ENCODE data around the gene EGFL7. TPM values are rescaled to one million over a fixed set of nuclear protein-coding genes. Genes with fewer than 3 reads are reported as not detected.

The EGFL7 gene
- total RNA-seq, 1 donor: 3.3 TPM

- Histone ChIP-seq H2AFZ (ENCODE audit: low read length) (no peak overlapping the region), H4K20me1 (ENCODE audit: insufficient read depth, low read length) (no peaks in the 10 kb centered on the region), H3K4me3 (ENCODE audit: insufficient read depth, low read length) (no peak overlapping the region), H3K27me3 (ENCODE audit: insufficient read depth, low read length) (peaks cover 15% of the 10 kb centered on the region), H3K79me2 (ENCODE audit: insufficient read depth, low read length) (no peaks in the 10 kb centered on the region), H3K36me3 (ENCODE audit: insufficient read depth, low read length) (no peaks in the 10 kb centered on the region), H3K27ac (ENCODE audit: low read depth, low read length) (no peak overlapping the region), H3K9me3 (ENCODE audit: low read depth, low read length) (no peaks in the 10 kb centered on the region), H3K4me2 (ENCODE audit: insufficient read depth, low read length) (no peak overlapping the region), H3K4me1 (ENCODE audit: insufficient read depth, low read length) (no peaks in the 10 kb centered on the region)
- DNase-seq (ENCODE audit: insufficient read length, low spot score, missing footprints): no peak
- TF ChIP-seq, protein P1, sequence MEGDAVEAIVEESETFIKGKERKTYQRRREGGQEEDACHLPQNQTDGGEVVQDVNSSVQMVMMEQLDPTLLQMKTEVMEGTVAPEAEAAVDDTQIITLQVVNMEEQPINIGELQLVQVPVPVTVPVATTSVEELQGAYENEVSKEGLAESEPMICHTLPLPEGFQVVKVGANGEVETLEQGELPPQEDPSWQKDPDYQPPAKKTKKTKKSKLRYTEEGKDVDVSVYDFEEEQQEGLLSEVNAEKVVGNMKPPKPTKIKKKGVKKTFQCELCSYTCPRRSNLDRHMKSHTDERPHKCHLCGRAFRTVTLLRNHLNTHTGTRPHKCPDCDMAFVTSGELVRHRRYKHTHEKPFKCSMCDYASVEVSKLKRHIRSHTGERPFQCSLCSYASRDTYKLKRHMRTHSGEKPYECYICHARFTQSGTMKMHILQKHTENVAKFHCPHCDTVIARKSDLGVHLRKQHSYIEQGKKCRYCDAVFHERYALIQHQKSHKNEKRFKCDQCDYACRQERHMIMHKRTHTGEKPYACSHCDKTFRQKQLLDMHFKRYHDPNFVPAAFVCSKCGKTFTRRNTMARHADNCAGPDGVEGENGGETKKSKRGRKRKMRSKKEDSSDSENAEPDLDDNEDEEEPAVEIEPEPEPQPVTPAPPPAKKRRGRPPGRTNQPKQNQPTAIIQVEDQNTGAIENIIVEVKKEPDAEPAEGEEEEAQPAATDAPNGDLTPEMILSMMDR (IDR thresholded peaks at IDR 0.05; ENCODE audit: extremely low read depth, low read depth, low read length): no peak
Observed at GRCh38 chr9:136698635-136699246, 36.0 kb downstream of the EGFL7 start.

GRCh38 chr9:136700304-136700703, 37.6 kb downstream of the EGFL7 start:
- no peak overlapping the region for H3K27ac ChIP-seq (ENCODE audit: low read depth, low read length)
- no peak overlapping the region for H3K4me2 ChIP-seq (ENCODE audit: insufficient read depth, low read length)
- TF ChIP-seq, protein P1 (IDR thresholded peaks at IDR 0.05; ENCODE audit: extremely low read depth, low read depth, low read length): no peak
- H3K4me1 ChIP-seq (ENCODE audit: insufficient read depth, low read length): no peaks in the 10 kb centered on the region
- H3K27me3 ChIP-seq (ENCODE audit: insufficient read depth, low read length): peaks cover 15% of the 10 kb centered on the region
- no peaks in the 10 kb centered on the region for H3K36me3 ChIP-seq (ENCODE audit: insufficient read depth, low read length)
- no peak for DNase-seq (ENCODE audit: insufficient read length, low spot score, missing footprints)
- no peaks in the 10 kb centered on the region for H3K9me3 ChIP-seq (ENCODE audit: low read depth, low read length)
- no peak overlapping the region for H3K4me3 ChIP-seq (ENCODE audit: insufficient read depth, low read length)
- H3K79me2 ChIP-seq (ENCODE audit: insufficient read depth, low read length): no peaks in the 10 kb centered on the region
- no peaks in the 10 kb centered on the region for H4K20me1 ChIP-seq (ENCODE audit: insufficient read depth, low read length)
- H2AFZ ChIP-seq (ENCODE audit: low read length): no peak overlapping the region

GRCh38 chr9:136700959-136701667, 38.4 kb downstream of the EGFL7 start:
- H2AFZ ChIP-seq (ENCODE audit: low read length): no peak overlapping the region
- H3K4me3 ChIP-seq (ENCODE audit: insufficient read depth, low read length): no peak overlapping the region
- H3K36me3 ChIP-seq (ENCODE audit: insufficient read depth, low read length): no peaks in the 10 kb centered on the region
- H3K79me2 ChIP-seq (ENCODE audit: insufficient read depth, low read length): no peaks in the 10 kb centered on the region
- H3K9me3 ChIP-seq (ENCODE audit: low read depth, low read length): no peaks in the 10 kb centered on the region
- DNase-seq (ENCODE audit: insufficient read length, low spot score, missing footprints): no peak
- H3K4me2 ChIP-seq (ENCODE audit: insufficient read depth, low read length): no peak overlapping the region
- no peaks in the 10 kb centered on the region for H4K20me1 ChIP-seq (ENCODE audit: insufficient read depth, low read length)
- no peak overlapping the region for H3K27ac ChIP-seq (ENCODE audit: low read depth, low read length)
- H3K27me3 ChIP-seq (ENCODE audit: insufficient read depth, low read length): peaks cover 15% of the 10 kb centered on the region
- H3K4me1 ChIP-seq (ENCODE audit: insufficient read depth, low read length): no peaks in the 10 kb centered on the region
- TF ChIP-seq, protein P1 (IDR thresholded peaks at IDR 0.05; ENCODE audit: extremely low read depth, low read depth, low read length): no peak

DNA sequence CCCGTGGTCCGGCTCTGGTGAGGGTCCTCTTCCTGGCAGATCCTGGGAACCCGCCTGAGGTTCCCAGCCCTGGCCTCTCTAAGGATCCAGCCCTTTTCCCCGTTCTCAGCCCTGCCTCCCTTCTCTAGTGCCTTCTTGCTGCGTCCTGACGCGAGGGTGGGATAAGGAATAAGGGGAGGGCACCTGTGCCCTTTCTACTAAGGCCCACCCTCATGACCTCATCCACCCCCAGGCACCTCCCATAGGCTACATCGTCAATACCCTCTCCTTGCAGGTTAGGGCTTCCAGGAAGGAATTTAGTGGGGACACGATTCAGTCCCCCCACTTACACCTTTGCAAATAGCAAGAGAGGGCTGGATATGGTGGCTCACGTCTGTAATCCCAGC, 38.9 kb downstream of the EGFL7 start:
- TF ChIP-seq, protein P1 (IDR thresholded peaks at IDR 0.05; ENCODE audit: extremely low read depth, low read depth, low read length): no peak

More for the DNA sequence above, 38.9 kb downstream of the EGFL7 start:
- Histone ChIP-seq H3K4me3 (ENCODE audit: insufficient read depth, low read length) (no peak overlapping the region), H3K36me3 (ENCODE audit: insufficient read depth, low read length) (no peaks in the 10 kb centered on the region), H3K79me2 (ENCODE audit: insufficient read depth, low read length) (no peaks in the 10 kb centered on the region), H3K27me3 (ENCODE audit: insufficient read depth, low read length) (peaks cover 15% of the 10 kb centered on the region), H2AFZ (ENCODE audit: low read length) (no peak overlapping the region), H3K9me3 (ENCODE audit: low read depth, low read length) (no peaks in the 10 kb centered on the region), H3K4me2 (ENCODE audit: insufficient read depth, low read length) (no peak overlapping the region), H3K27ac (ENCODE audit: low read depth, low read length) (no peak overlapping the region), H4K20me1 (ENCODE audit: insufficient read depth, low read length) (no peaks in the 10 kb centered on the region), H3K4me1 (ENCODE audit: insufficient read depth, low read length) (no peaks in the 10 kb centered on the region)
- no peak for DNase-seq (ENCODE audit: insufficient read length, low spot score, missing footprints)
